NCI-H446 treated with DMSO at 0.1 percent for 48 hours (cell line): ENCODE measurements around the gene TCP11X2.
"Not testable (repeated sequence)": the region's sequence is repeated elsewhere in the genome, so short reads cannot be mapped to it uniquely, and the experiment has no call there.

Experiments
- DNase-seq: peaks from one replicate; lab custom pipeline; 2025; lab: John Stamatoyannopoulos, UW

TCP11X2 gene

DNA sequence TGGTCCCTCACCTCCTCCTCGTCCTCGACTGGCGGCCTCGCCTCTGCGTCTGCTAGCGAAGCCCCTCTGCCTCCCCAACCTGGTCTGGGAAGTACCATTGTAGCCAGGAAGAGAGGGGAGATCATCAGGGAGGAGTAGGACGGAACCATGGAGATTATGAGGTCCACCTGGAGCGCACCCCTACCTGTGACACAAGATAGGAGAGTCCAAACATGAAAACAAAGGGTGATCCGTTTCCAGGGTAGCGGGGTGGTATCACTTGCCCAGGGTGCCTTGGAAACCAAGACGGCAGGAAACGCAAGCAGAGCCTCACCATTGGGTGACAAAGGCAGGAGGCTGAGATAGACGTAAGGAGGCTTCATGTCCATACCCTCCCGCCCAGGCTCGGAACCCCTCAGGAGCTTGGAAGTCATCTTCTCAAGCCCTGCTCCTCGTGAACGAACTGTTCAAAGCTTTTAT lies at the start of gene TCP11X2:
TCP11X2 (minus strand) TSS at position 51 of the 459 bp plus-strand sequence.
- DNase-seq, result not testable (repeated sequence)

DNA sequence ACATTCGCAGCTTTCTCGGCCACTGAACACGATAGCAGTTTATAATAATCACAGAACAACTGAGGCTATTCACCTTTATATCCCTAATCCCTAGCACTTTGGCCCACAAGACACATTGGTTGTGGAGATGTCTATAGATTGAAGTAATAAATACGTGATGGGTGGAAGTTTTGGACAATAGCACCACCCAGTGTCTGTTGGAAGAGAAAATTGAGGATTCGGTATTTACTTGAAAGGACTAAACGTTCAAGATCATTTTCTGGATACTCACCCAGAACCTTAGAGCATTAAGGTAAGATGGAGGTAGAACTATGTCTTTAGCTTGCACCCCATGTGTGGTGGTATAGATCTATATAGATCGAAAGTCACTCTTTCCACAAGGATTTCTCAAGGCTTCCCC lies 45.7 kb upstream of the TCP11X2 start:
- DNase-seq, result peak; percentile 17

DNA sequence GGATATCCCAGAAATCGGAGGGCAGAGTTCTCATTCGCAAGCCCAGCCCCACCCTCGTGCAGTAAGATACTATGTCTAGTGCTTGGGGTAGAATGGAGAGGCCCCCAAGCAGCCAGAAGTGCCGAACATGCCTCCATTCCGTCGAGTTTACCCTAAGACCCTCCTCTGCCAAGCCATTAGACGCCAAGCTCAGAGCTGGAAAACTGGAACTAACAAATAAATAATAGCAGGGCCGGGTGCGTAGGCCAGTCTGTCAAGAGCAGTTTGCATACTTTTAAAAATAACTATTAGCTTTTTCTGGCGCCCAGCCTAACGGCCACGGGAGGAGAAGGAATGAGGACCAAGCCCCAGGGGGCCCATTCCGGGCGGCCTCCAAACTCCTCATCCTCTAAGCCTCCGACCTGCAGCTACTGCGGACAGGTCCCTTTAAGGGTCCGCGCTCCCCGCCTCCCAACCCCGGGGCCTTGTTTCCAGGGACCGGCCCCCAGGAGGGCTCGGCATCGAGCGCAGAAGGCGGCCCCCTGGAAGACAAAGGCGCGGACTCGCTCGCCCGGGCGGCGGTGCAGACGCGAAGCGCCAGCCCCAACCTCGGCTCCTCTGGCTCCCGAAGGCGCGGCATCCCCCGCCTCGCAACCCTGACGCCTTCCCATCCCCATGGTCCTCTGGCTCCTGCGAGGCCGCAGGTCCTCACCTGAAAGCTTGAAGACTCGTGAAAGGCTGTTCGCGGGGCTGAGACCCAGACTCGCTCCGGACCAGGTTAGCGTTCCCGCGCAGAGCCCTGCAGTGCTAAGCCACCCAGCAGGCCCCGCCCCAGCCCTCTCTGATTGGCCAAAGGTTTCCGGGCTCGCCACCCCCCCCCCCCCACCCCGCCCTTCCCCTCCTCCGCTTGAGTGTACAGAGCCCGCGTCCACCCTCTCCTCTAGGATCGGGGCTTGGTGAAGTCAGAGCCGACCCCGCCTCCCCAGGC lies 44.6 kb upstream of the TCP11X2 start, which contains the start of gene TMSB15A:
TMSB15A (minus strand) TSS at position 765 of the 967 bp plus-strand sequence.
- peak; percentile 52 for DNase-seq

DNA sequence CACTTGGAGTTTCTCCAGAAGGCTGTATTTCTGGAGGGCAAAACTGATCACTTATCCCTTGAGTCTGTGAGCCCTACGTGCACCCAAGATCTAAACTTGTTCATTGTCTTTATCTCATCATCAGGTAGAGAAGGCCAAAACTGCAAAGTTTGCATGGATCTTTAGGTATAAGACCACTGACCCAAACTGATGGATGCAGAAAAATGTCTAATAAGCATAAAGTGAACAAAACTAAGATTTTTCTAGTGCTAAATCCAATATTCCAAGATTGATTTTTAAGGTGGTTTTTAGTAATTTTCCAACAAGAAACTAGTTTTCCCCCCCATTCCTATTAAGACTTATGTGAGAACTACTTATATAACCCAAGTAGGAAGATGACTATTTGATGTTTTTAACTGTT lies 42.9 kb upstream of the TCP11X2 start:
- DNase-seq, result no peak

DNA sequence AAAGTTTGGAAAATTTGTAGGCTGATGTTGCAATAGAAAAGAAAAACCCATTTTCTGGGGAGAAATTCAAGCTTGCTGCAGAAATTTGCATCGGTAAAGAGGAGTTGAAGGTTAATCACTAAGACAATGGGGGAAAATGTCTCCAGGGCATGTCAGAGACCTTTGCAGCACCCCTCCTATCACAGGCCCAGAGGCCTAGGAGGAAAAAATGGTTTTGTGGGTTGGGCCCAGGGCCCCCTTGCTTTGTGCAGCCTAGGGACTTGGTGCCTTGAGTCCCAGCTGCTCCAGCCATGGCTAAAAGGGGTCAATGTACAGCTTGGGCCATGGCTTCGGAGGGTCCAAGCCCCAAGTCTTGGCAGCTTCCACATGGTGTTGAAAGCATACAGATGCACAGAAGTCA lies 27.1 kb upstream of the TCP11X2 start:
- no peak for DNase-seq

DNA sequence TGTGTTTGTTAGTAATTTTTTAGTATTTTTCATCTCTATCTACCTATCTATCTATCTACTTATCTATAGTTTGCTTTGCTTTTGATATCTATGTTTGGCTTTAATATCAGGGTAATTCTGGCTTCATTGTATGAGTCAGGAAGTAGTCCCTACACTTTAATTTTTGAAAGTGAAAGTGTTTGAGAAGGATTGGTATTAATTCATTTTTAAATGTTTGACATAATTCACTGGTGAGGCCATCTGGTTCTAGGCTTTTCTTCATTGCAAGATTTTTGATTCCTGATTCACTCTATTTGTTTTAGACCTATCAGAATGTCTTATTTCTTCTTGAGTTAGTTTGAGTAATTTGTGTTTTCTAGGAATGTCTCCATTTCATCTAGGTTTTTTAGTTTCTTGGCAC lies 20.2 kb upstream of the TCP11X2 start:
- DNase-seq, result no peak

DNA sequence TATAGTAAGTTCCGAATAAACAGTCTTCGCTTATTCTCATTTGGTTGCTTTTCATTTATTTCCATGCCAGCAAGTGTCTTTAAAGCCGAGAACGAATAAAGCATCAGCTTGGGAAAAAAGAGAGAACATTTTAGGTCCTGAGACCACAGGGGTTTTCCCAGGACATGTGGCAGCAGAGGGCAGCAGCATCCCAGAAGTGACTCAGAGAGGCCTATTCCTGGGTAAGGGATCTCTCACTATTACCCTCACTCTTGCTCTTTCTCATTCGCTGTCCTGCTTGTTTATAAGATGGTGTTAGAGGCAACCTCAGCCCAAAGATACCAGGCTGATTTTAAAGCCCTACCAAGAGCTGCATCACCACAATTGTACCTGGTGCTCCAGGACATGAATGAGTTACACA lies 7.2 kb upstream of the TCP11X2 start:
- not testable (repeated sequence) for DNase-seq

DNA sequence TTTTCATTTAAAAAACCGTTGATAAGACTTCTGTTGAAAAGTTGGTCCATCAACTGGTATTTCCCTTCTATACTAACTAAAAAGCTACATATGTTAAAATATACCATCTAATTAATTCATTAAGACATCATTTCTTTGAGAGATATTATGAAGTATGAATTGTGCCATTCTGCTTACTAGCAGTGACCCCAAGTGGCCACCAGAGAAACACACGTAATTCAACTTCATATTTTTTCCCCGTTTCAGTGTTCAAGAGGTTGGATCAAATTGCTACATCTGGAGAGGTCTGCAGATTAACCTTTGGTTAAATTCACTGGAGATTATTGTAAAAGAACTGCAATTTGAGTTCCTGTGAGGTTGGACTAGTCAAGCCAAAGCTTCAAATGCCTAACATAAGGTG lies 1.4 kb downstream of the TCP11X2 start:
- DNase-seq, result not testable (repeated sequence)

DNA sequence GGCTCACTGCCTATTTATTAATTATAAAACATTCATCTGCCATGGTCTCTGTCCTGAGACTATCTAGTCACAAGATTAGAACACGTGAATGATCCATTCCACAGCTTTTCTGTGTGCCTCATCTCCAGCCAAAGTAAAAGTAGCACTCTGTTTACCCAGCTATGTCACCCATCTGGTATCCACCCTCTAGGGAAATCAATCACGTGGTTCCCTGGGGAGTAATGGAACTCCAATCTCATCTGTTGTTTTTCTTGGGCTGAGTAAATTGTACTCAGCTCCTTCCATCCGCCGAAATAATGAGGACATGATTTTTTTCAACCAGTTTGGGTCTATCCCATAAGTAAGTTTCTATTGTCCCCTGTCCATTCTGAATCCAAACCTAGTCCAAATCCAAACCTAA lies 13.0 kb downstream of the TCP11X2 start:
- not testable (repeated sequence) for DNase-seq

DNA sequence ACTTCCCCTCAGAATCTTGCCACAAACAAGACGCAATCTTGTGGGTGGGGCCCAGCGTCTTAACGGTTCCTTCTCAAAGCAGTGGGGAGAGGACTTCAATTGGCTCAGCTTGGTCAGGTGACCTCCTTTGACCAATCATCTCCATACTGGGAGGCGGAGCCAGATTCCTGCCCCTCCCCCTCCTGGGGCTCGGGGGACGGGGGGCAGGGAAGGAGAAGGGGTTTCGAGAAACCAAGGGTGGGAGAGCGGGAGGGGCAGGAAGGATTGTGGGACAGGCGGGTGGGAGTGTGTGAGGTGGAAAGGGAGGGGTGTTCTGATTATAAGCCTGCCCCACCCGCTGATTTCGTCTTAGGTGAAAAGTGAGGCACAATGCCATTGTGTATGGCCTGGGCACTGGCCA lies 31.7 kb downstream of the TCP11X2 start, which contains the start of gene NXF2B:
NXF2B (minus strand) TSS at position 101 of the 400 bp plus-strand sequence. CDS start 59,972 bp downstream, outside the sequence.
- not testable (repeated sequence) for DNase-seq

DNA sequence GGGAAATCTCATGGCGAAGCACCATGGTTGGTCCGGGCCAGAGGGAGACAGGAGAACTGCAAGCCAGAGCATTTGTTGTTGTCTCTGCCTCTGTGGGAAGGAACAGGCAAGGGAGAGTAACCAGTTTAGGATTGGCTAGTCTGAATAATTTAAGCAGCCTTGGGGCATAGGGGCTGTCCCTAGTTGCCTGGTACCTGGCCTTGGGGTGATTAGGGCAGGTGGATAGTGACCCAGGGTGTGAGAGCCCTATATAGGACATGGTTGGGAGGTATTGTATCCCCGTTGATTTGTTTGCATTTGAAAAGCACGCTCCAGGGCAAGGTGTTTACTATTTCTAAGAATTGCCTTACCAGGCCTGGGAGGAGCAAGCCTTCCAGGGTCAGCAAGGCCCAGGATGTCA lies 57.1 kb downstream of the TCP11X2 start:
- DNase-seq, result not testable (repeated sequence)
